Mammary epithelial cell (primary cell): ENCODE measurements around the gene PRMT5.

Experiments used
- EZH2 ChIP-seq: IDR thresholded peaks from 2 replicates; pipeline ENCODE4 v1.6.1; 2012; ENCODE audit warnings: low read length, inconsistent platforms, borderline replicate concordance
- TF ChIP-seq, protein P1 (sequence below), 2 donors: IDR thresholded peaks in 1 of 2; conservative IDR thresholded peaks in 1 of 2; 2 replicates each; pipeline ENCODE4 v1.5.1; 2011 to 2012; ENCODE audit warnings: inconsistent platforms in 2 of 2, low read length in 2 of 2, mild to moderate bottlenecking in 2 of 2, control low read depth in 1 of 2, low read depth in 1 of 2; ENCODE audit not compliant: insufficient read depth in 1 of 2; ENCODE audit errors: extremely low read depth in 1 of 2

DNA sequence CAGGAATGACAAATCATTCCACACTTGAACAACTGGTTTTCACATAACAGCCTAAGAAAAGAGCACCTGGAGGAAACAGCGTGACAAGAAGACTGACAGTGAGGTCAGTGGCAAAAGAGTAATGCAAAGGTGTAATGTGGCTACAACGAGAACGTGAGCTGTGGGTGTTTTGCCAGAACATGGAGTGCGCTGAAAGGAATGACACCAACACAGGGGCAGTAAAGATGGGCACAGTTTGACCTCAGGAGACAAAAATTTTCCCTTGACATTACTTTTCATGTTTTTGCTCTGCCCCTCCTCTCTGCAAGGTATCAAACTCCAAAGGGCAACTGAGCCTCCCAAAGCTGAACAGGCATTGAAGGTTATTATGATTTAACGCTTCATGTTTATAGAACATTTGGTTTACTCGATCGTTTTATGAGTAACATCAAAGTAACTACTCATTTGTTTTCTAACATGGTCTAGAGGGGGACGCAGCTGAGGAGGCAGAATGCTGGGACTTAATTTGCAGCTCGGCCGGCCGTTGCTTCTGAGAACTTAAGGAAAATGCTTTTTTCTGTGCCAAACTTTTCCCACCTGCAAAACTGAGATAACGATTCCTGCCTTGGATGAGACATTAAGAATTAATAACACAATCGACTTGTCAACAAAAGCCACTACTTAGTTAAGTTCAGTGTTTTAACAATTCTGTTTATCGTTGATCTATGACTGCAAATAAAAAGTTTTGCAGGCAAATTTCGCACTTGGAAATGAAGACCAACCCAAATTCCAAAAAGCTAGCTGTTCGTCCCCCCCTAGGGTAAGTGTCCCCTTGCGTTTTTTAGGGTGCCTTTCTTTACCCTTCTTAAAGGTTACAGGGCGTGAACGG is 26.8 kb upstream of the PRMT5 start:
- TF ChIP-seq EZH2 = no peak
- TF ChIP-seq, protein P1, sequence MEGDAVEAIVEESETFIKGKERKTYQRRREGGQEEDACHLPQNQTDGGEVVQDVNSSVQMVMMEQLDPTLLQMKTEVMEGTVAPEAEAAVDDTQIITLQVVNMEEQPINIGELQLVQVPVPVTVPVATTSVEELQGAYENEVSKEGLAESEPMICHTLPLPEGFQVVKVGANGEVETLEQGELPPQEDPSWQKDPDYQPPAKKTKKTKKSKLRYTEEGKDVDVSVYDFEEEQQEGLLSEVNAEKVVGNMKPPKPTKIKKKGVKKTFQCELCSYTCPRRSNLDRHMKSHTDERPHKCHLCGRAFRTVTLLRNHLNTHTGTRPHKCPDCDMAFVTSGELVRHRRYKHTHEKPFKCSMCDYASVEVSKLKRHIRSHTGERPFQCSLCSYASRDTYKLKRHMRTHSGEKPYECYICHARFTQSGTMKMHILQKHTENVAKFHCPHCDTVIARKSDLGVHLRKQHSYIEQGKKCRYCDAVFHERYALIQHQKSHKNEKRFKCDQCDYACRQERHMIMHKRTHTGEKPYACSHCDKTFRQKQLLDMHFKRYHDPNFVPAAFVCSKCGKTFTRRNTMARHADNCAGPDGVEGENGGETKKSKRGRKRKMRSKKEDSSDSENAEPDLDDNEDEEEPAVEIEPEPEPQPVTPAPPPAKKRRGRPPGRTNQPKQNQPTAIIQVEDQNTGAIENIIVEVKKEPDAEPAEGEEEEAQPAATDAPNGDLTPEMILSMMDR (conservative IDR thresholded peaks at IDR 0.05 in 1 of 2, IDR thresholded peaks at IDR 0.05 in 1 of 2; ENCODE audit: extremely low read depth in 1 of 2, insufficient read depth in 1 of 2, low read depth in 1 of 2, low read length in 2 of 2) = no peak
